B cell (primary cell): ENCODE measurements around the gene VEGFA. TPM values are rescaled to one million over a fixed set of nuclear protein-coding genes. Genes with fewer than 3 reads are reported as not detected.

Source experiments
- ATAC-seq: fragments of 200-7000 bp; cut with Tn5 transposase; one replicate; pipeline ENCODE4 v1.10.0; 2021; ENCODE audit warnings: low read depth, mild to moderate bottlenecking, moderate number of reproducible peaks, moderate library complexity
- CTCF ChIA-PET: fragments of 350-600 bp; sonication (Branson Sonifier 250); formaldehyde crosslinking; loops from one replicate; lab custom pipeline; 2021; ENCODE audit warnings: antibody characterized with exemption, inconsistent platforms; lab: Charles Lee
- POLR2A ChIA-PET: fragments of 350-600 bp; sonication (Branson Sonifier 250); formaldehyde crosslinking; loops from one replicate; lab custom pipeline; 2021; ENCODE audit warnings: antibody characterized with exemption; lab: Charles Lee
- DNase-seq: peaks from one replicate; pipeline ENCODE4 v3.0.0; 2013
- H2AFZ ChIP-seq: 2 replicates; pipeline ENCODE4 v1.6.1; 2012; ENCODE audit warnings: mild to moderate bottlenecking, low read depth, low read length; ENCODE audit not compliant: insufficient read depth, poor library complexity, severe bottlenecking
- H3K27ac ChIP-seq, 2 donors: 1 replicate in 1 of 2; 2 replicates in 1 of 2; pipeline ENCODE4 v1.5.1; 2012 to 2013; ENCODE audit warnings: low read length in 2 of 2, mild to moderate bottlenecking in 2 of 2, moderate library complexity in 1 of 2
- H3K27me3 ChIP-seq, 4 experiments: fragments of 200-600 bp in 1 of 4; sonication (generic) in 1 of 4; replicated peaks in 1 of 4; 1 replicate in 2 of 4; 2 replicates in 2 of 4; pipeline versions ENCODE4 v1.6.1 to v1.7.0; 2013 to 2016; ENCODE audit warnings: low read length in 3 of 4, mild to moderate bottlenecking in 2 of 4, mixed read lengths in 1 of 4, moderate library complexity in 1 of 4; ENCODE audit not compliant: insufficient read depth in 4 of 4, control insufficient read depth in 3 of 4; ENCODE audit errors: control extremely low read depth in 1 of 4
- H3K36me3 ChIP-seq, 2 experiments: replicated peaks in 1 of 2; 1 replicate in 1 of 2; 2 replicates in 1 of 2; pipeline versions ENCODE4 v1.6.1 to v1.7.1; 2013; ENCODE audit warnings: low read length in 1 of 2; ENCODE audit not compliant: insufficient read depth in 2 of 2, control insufficient read depth in 1 of 2; ENCODE audit errors: control extremely low read depth in 1 of 2, extremely low read depth in 1 of 2
- H3K4me1 ChIP-seq, 2 donors: fragments of 200-600 bp in 1 of 2; sonication (generic) in 1 of 2; 1 replicate in 1 of 2; 2 replicates in 1 of 2; pipeline versions ENCODE4 v1.5.1 to v1.6.1; 2013 to 2017; ENCODE audit warnings: low read length in 2 of 2; ENCODE audit not compliant: control insufficient read depth in 2 of 2, insufficient read depth in 2 of 2
- H3K4me2 ChIP-seq: replicated peaks from 2 replicates; pipeline ENCODE3; 2012; ENCODE audit warnings: mild to moderate bottlenecking, low read depth, low read length; ENCODE audit not compliant: poor library complexity, severe bottlenecking
- H3K4me3 ChIP-seq, 5 experiments: fragments of 200-600 bp in 1 of 5; sonication (generic) in 1 of 5; 1 replicate in 3 of 5; 2 replicates in 2 of 5; pipeline versions ENCODE4 v1.5.1 to v1.7.0; 2011 to 2016; ENCODE audit warnings: low read length in 4 of 5, mild to moderate bottlenecking in 4 of 5, low read depth in 2 of 5, control low read depth in 1 of 5, moderate library complexity in 1 of 5; ENCODE audit not compliant: insufficient read depth in 1 of 5; ENCODE audit errors: control extremely low read depth in 1 of 5, extremely low read depth in 1 of 5
- H3K79me2 ChIP-seq: fragments of 200-600 bp; sonication (generic); one replicate; pipeline ENCODE4 v1.6.0; 2016; ENCODE audit warnings: low read length; ENCODE audit not compliant: control insufficient read depth, insufficient read depth
- H3K9ac ChIP-seq: fragments of 200-600 bp; sonication (generic); 2 replicates; pipeline ENCODE4 v1.6.1; 2017; ENCODE audit warnings: mild to moderate bottlenecking, low read length, moderate library complexity
- H3K9me3 ChIP-seq, 3 donors: one replicate each; pipeline versions ENCODE4 v1.6.1 to v1.7.1; 2013; ENCODE audit warnings: low read length in 2 of 3; ENCODE audit not compliant: control insufficient read depth in 2 of 3, insufficient read depth in 1 of 3; ENCODE audit errors: control extremely low read depth in 1 of 3
- H4K20me1 ChIP-seq: 2 replicates; pipeline ENCODE4 v1.6.0; 2012; ENCODE audit warnings: mild to moderate bottlenecking, low read length; ENCODE audit not compliant: insufficient read depth, control insufficient read depth, poor library complexity, severe bottlenecking
- H3K27ac Mint-ChIP-seq: one replicate; pipeline ENCODE4 v1.8.0; 2021; ENCODE audit warnings: mixed read lengths
- H3K27me3 Mint-ChIP-seq: one replicate; pipeline ENCODE4 v1.8.0; 2021; ENCODE audit warnings: mixed read lengths
- H3K4me1 Mint-ChIP-seq: one replicate; pipeline ENCODE4 v1.8.0; 2021; ENCODE audit warnings: mixed read lengths
- H3K4me3 Mint-ChIP-seq: one replicate; pipeline ENCODE4 v1.8.0; 2021; ENCODE audit warnings: mixed read lengths
- H3K9me3 Mint-ChIP-seq: one replicate; pipeline ENCODE4 v1.8.0; 2022; ENCODE audit warnings: mixed read lengths; ENCODE audit not compliant: insufficient read depth
- CTCF ChIP-seq: fragments of 200-600 bp; IDR thresholded peaks from one replicate; pipeline ENCODE4 v1.8.0; 2022; ENCODE audit warnings: antibody characterized with exemption, mild to moderate bottlenecking
- EZH2 ChIP-seq: IDR thresholded peaks from 2 replicates; pipeline ENCODE4 v1.6.1; 2012; ENCODE audit warnings: borderline replicate concordance, low read depth, mild to moderate bottlenecking, moderate library complexity, low read length; ENCODE audit not compliant: insufficient read depth, poor library complexity, severe bottlenecking
- WGBS: methylation state at CpG from one replicate; pipeline ENCODE4 v1.1.5; 2013; ENCODE audit warnings: missing lambda C conversion rate; ENCODE audit not compliant: insufficient coverage; 5-methylcytosine and 5-hydroxymethylcytosine counted together
- intact Hi-C: fragments of 100-400 bp; cut with micrococcal nuclease; formaldehyde crosslinking; loops from one replicate; pipeline ENCODE4 v1.10.0; 2022
- polyA plus RNA-seq: library from polyadenylated mRNA; depleted of rRNA; stranded (reverse); fragments of >200 nt; gene quantifications from 2 replicates; pipeline ENCODE4 v1.2.3, GENCODE V29; 2012
- total RNA-seq, 2 donors: library from RNA; stranded (reverse); fragments of 120-200 nt in 1 of 2; gene quantifications; 1 replicate in 1 of 2; 2 replicates in 1 of 2; pipeline versions ENCODE4 v1.2.3 to v1.2.4, GENCODE V29; 2013 to 2022

VEGFA gene
- total and polyA plus RNA-seq, 2 donors (not counting 1 experiment from before 2014, with no cell fraction given) = 3.9 to 6.4 TPM

- Histone ChIP-seq H2AFZ (no peak overlapping the region), H3K27ac (no peak overlapping the region), H3K9ac (no peak overlapping the region), H3K27me3 (peaks cover 0 to 6% (median 1%) of the 10 kb centered on the region in 4 experiments), H4K20me1 (no peaks in the 10 kb centered on the region), H3K4me2 (no peak overlapping the region), H3K4me3 (no peak overlapping the region), H3K4me1 (no peaks in the 10 kb centered on the region), H3K9me3 (no peaks in the 10 kb centered on the region), H3K79me2 (no peaks in the 10 kb centered on the region), H3K36me3 (no peaks in the 10 kb centered on the region)
- Mint-ChIP-seq H3K4me3 (no peak overlapping the region), H3K27ac (no peak overlapping the region), H3K9me3 (no peaks in the 10 kb centered on the region), H3K27me3 (peaks cover 8% of the 10 kb centered on the region), H3K4me1 (no peaks in the 10 kb centered on the region)
- POLR2A ChIA-PET = no interaction called here
- CTCF ChIA-PET = no interaction called here
- 76% methylated on average over 11 of the region's 11 CpGs for WGBS
- ATAC-seq (no peak), DNase-seq (no peak)
- no peak for TF ChIP-seq CTCF
- no peak for TF ChIP-seq EZH2
- intact Hi-C loops = no loop called here
Observed at GRCh38 chr6:43791745-43792422, 21.9 kb downstream of the VEGFA start.

- no peak for TF ChIP-seq EZH2
- TF ChIP-seq CTCF = no peak
- WGBS = 100% methylated on average over 4 of the region's 5 CpGs
- Mint-ChIP-seq H3K4me1 (peaks cover 2% of the 10 kb centered on the region), H3K4me3 (no peak overlapping the region), H3K27me3 (peaks cover 4% of the 10 kb centered on the region), H3K9me3 (no peaks in the 10 kb centered on the region), H3K27ac (no peak overlapping the region)
- Histone ChIP-seq H3K27me3 (peaks cover 0 to 6% (median 1%) of the 10 kb centered on the region in 4 experiments), H3K4me2 (no peak overlapping the region), H4K20me1 (no peaks in the 10 kb centered on the region), H3K79me2 (no peaks in the 10 kb centered on the region), H3K36me3 (no peaks in the 10 kb centered on the region), H3K4me3 (no peak overlapping the region), H3K27ac (no peak overlapping the region), H3K9ac (no peak overlapping the region), H2AFZ (no peak overlapping the region), H3K9me3 (no peaks in the 10 kb centered on the region), H3K4me1 (no peaks in the 10 kb centered on the region)
- DNase-seq (no peak), ATAC-seq (no peak)
- ChIA-PET POLR2A (no interaction called here), CTCF (interaction anchor here (0.8 kb wide), 1 partner anchor 127 kb away, joined by 3 read pairs; no protein-coding TSS in a partner anchor)
- intact Hi-C loops = no loop called here
Observed at GRCh38 chr6:43793154-43793874, 23.3 kb downstream of the VEGFA start.
